Measurements from ENCODE around the gene HNRNPA1L2.
"Not testable (repeated sequence)": the region's sequence is repeated elsewhere in the genome, so short reads cannot be mapped to it uniquely, and the experiment has no call there.

The HNRNPA1L2 gene

GRCh38 chr13:52650731-52651130, 8.5 kb downstream of the HNRNPA1L2 start:
- DNase-seq: no peak

GRCh38 chr13:52651897-52652195, 9.6 kb downstream of the HNRNPA1L2 start:
- peak; percentile 93 for DNase-seq

- peak; percentile 98 for DNase-seq
Measured at GRCh38 chr13:52652196-52652979, 10.2 kb downstream of the HNRNPA1L2 start, which contains the start of gene SUGT1. TSS of gene SUGT1 (plus strand) at chr13:52652836. CDS start at chr13:52652921, 85 bp downstream.

- DNase-seq: no peak
Measured at GRCh38 chr13:52652980-52653303, 10.7 kb downstream of the HNRNPA1L2 start.

GRCh38 chr13:52659340-52659739, 17.1 kb downstream of the HNRNPA1L2 start:
- DNase-seq: no peak

- no peak for DNase-seq
Measured at GRCh38 chr13:52664272-52664671, 22.0 kb downstream of the HNRNPA1L2 start.

- DNase-seq: peak; percentile 67
Measured at GRCh38 chr13:52665325-52665724, 23.1 kb downstream of the HNRNPA1L2 start.

- DNase-seq: no peak
Measured at GRCh38 chr13:52669677-52670076, 27.4 kb downstream of the HNRNPA1L2 start.

GRCh38 chr13:52670726-52671125, 28.5 kb downstream of the HNRNPA1L2 start:
- no peak for DNase-seq

- no peak for DNase-seq
Measured at GRCh38 chr13:52673465-52673864, 31.2 kb downstream of the HNRNPA1L2 start.

GRCh38 chr13:52677823-52678222, 35.6 kb downstream of the HNRNPA1L2 start:
- no peak for DNase-seq

- DNase-seq: not testable (repeated sequence)
Measured at GRCh38 chr13:52685806-52686205, 43.6 kb downstream of the HNRNPA1L2 start.

- no peak for DNase-seq
Measured at GRCh38 chr13:52686376-52686775, 44.1 kb downstream of the HNRNPA1L2 start.

Data from NCI-H2171 treated with DMSO at 0.1 percent for 48 hours (cell line).